Stimulated activated CD8-positive, alpha-beta memory T cell treated with anti-CD3 and anti-CD28 coated beads, Interleukin-15, amount 100 ng/mL, for 24 hours (primary cell): ENCODE measurements around the gene CHP1.
"Not testable (repeated sequence)": the region's sequence is repeated elsewhere in the genome, so short reads cannot be mapped to it uniquely, and the experiment has no call there.

ENCODE experiments used
- DNase-seq: peaks from one replicate; pipeline ENCODE4 v3.0.0-alpha.2; 2020; ENCODE audit warnings: low read depth

CHP1 gene

DNA sequence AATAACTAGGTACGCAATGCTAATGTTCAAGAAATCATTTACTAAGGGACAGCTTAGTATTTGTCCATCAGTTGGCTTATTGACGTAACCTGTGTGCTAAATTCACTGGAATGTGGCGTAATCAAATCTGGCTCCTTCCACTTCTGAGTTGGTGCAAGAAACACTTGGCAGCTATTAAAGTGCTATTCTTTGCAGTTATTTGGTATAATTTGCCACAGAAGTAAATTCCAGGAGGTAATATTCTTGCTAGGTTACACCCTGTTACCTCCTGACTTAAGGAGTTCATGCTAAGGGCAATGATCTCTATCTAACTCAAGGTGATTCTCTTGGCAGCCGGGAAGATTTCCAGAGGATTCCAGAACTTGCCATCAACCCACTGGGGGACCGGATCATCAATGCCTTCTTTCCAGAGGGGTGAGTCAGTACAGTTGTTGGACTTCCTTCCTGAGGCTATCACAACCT lies 25.5 kb downstream of the CHP1 start:
- no peak for DNase-seq

DNA sequence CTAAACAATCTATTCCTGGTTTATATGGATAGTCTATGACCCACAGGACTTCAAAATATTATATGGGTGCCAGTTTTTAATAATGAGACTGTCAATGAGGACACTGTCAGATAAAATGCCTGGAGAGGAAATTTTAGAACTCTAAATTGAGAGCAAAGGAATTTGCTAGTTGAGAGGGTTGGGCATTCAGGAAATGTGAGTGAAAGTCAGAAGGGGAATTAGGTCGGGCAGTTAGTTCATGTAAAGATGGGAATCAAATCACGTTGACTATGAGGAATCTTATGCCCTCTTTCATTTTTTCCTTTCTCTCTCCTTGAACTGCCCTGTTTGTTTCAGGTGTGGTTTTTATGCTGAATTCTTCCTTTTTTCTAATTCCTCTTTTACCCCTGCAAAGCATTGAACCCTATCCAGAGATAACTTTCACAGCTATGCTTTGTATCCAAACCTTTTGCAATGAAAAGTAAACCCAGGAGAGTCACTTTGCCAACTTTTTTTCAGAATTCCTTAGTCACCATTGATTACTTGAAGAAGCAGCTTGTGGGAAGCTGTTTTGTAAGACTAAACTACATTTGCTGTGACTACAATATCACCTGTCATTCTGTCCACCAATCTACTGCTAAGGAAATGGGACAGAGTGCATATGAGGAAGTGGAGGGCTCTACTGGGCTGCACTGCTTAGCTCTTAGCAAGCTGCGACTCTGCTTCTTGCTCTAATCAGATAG lies 27.8 kb downstream of the CHP1 start:
- no peak for DNase-seq

DNA sequence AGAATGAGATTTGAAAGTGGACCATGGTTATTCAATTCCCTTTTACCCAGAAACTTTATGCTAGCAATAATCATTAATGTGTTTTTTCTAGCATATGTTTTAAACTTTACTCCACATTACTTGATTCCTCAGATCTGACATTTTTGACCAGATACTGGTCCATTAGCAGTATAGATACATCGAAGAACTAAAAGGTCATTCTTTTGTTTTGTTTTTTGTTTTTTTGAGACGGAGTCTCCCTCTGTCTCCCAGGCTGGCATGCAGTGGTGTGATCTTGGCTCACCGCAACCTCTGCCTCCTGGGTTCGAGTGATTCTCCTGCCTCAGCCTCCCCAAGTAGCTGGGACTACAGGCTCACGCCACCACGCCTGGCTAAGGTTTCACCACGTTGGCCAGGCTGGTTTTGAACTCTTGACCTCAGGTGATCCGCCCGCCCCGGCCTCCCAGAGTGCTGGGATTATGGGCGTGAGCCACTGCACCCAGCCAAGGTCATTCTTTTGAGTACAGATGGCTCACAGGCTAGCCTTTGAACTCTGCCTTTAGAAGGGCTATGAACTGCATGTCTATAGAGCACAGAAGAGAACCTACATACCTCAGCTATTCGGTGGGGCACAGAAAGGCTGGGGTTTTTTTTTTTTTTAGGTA lies 28.6 kb downstream of the CHP1 start:
- no peak for DNase-seq

DNA sequence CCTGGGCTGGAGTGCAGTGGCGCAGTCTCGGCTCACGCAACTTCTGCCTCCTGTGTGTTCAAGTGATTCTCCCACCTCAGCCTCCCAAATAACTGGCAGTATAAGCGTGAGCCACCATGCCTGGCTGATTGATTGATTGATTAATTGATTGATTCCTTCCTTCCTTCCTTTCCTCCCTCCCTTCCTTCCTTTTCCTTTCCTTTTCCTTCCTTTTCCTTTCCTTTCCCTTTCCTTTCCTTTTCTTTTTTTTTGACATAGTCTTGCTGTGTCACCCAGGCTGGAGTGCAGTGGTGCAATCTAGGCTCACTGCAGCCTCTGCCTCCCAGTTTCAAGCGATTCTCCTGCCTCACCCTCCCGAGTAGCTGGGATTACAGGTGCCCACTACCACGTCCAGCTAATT lies 29.9 kb downstream of the CHP1 start:
- DNase-seq = not testable (repeated sequence)

DNA sequence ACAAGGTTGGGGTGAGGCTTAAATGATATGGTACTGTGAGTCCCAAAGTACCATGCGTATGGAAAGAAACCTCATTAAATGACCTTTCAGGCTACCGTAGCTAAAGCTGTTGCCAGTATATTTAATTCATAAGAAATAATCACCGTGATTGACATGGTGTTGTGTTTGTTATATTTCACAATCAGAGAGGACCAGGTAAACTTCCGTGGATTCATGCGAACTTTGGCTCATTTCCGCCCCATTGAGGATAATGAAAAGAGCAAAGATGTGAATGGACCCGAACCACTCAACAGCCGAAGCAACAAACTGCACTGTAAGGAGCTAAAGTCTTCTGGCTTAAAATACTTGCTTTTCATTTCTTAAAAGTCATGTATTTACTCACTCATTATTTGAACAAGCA lies 31.5 kb downstream of the CHP1 start:
- DNase-seq = no peak

DNA sequence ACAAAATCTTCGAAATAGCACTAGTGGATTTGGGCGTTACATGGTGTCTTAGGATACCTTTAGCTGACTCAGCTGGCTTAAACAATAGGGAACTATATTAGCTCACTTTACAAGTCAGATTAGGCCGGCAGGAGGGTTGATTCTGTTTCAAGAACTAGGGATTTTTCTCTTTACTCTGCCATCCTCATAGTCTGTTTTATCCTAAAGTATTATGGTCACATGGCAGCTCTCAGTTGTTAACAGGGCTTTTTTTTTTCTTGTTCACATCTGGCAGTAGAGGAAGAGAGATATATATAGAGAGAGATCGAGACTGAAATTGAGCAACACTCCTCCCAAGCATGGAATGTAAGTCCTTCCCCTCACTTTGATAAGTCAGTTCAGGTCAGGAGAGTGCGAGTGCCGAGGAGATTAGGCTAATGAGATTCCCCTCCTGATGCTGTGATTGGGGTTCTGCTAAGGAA lies 32.9 kb downstream of the CHP1 start:
- DNase-seq = no peak

DNA sequence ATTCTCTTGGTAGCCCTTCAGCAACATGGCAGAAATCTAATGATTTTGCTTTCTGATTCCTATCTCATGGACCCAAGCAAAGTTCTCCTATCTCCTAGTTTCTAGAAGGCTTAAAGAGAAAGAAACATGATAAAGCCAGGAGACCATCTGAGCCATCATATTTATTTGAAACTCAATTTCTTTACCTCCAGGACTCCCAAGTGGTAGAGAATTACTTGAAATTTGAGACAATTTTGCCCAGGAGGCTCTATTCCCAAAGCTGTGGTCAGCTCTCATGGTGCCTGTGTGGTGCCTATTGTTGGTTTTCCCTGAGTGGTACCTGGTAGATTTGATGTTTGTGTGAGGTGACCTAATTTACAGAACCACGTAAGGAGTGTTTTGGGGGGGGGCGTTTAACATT lies 38.8 kb downstream of the CHP1 start:
- DNase-seq = no peak

DNA sequence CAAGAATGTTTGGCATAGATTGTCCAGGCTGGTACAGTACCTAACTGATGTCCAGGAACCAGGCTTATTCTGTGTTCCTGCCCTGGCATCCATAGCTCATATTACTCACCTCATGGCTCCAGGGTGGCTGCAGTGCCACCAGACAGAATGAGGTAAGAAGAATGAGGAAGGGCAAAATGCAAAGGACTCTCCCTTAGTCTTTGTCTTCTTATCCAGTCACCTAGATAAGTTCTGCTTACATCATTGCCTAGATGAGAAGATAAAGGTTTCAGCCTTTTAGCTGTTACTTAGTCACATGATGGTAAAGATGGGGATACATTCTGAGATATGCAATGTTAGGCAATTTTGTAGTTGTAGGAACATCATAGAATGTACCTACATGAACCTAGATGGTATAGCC lies 45.8 kb downstream of the CHP1 start:
- no peak for DNase-seq

DNA sequence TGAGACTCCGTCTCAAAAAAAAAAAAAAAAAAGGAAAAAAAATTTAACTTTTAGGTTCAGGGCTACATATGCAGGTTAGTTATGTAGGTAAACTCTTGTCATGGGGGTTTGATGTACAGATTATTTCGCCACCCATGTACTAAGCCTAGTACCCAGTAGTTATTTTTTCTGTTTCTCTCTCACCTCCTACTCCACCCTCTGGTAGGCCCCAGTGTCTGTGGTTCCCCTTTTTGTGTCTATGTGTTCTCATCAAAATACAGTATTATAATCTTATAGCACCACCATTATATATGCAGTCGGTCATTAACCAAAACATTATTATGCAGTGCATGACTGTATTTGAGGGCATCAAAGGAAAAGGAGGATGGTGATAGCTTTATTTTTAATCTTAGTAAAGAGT lies 47.3 kb downstream of the CHP1 start:
- DNase-seq = no peak

DNA sequence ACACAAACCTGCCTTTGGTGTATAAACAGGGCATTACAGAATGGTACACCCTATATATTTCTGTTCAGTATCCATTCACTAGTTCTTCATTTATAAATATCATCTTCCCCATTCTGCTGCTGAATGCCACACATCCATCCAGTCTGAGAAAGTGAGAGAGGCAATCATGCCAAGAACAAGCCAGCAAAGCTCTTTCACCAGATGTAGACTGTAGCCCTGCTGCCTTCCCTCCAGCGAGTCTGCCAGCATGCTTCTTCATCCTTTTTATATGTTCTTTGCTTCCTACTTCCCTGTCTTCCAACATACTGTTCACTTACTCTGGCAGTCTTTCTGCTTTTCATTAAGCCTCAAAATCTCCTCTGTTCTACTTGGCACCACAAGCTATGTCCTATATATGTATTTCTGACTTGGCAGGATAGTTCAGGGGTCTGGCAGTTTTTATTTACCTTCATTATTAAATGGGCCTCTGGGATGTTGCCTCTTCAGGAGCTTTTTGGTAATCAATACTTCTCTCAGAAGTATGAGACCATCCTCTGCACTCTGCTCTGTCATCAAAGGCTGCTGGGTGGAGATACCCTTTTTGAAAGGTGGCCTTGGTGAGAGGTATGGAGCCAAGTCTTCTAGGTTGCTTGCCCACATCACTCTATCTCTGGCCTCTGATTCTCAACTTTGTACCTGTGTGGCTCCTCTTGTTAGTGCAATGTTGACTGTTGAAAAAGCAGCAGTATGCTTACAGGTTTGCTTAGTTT lies 48.6 kb downstream of the CHP1 start:
- DNase-seq = no peak

DNA sequence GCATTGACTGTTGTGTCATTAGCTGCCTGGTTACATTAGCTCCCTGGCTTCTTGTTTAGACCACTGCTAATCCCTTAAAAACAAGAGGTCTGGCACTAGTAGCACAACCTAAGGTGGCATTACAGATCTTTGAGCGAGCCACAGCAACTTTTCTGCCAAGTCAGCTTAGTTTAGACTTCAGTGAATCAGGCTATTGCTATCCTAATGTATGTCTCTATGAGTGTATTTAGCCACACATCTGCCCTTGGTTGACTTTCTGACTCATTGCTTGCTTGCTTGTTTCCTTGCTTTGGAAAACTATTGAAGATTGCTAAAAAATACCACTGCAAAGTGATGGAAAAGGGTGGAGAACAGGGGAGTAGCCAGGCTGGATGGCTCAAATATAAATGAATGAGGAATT lies 50.2 kb downstream of the CHP1 start:
- no peak for DNase-seq

DNA sequence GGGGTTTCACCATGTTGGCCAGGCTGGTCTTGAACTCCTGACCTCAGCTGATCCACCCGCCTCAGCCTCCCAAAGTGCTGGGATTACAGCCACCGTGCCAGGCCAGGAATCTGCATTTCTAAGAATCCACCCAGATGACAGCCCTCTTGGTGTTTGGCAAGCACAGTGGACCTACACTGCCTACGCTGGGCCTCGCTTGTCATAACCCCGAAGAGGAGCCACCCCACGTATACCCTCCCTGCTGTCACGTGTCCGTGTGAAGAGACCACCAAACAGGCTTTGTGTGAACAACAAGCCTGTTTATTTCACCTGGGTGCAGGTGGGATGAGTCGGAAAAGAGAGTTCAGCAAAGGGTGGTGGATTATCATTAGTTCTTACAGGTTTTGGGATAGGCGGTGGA lies 51.4 kb downstream of the CHP1 start:
- DNase-seq = not testable (repeated sequence)

DNA sequence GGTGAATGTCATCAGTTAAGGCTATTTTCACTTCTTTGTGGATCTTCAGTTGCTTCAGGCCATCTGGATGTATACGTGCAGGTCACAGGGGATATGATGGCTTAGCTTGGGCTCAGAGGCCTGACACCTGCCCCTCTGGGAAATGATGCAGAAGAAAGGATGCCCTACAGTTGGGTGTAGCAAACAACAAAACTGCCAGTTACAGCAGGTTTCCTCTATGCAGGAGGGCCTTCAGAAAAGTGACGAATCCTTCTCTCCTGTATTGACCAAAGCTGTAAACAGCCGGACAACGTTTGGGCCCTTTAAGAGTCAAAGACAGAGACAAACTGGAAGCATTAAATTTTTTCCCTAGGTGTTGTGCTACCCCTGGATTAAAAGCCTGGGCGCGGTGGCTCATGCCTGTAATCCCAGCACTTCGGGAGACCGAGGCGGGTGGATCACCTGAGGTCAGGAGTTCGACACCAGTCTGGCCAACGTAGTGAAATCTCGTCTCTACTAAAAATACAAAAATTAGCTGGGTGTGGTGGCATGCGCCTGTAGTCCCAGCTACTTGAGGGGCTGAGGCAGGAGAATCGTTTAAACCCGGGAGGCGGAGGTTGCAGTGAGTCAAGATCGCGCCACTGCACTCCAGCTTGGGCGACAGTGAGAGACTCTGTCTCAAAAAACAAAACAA lies 52.0 kb downstream of the CHP1 start:
- DNase-seq = not testable (repeated sequence)

DNA sequence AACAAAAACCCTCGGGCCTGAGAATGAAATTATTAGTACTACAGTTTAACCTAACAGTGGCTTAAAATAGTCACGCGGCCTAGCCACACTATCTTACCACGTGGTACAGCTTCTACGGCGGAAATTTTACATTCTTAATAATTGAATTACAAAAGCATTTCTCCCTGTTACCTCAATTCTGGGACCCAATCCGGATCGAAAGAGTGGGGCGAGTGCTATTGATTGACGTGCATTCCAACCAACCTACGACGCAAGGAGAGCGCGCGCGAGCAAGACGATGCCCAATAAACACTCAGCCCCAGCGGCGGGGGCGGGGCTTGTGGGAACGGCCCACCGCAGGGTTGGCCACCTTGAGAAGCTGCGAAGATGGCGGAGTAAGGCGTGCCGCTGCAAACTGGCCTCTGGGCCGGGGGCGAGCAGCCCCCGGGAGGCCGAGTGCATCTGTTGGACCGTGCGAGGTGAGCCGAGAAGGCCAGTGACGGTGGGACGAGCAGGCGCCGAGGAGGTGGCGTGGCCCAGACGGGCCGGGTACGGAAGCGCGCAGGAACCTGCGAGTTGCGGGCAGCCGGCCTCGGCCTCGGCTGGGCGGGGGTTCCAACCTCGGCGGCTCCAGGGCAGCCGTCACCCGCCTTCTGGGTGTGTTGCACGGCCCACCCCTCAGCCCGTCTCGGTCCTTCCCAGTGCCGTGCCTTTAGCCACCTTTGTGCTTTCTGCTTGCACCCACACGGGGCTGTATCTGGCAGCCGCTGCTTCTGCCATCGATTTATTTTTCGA lies 52.8 kb downstream of the CHP1 start:
- DNase-seq = peak; percentile 91

DNA sequence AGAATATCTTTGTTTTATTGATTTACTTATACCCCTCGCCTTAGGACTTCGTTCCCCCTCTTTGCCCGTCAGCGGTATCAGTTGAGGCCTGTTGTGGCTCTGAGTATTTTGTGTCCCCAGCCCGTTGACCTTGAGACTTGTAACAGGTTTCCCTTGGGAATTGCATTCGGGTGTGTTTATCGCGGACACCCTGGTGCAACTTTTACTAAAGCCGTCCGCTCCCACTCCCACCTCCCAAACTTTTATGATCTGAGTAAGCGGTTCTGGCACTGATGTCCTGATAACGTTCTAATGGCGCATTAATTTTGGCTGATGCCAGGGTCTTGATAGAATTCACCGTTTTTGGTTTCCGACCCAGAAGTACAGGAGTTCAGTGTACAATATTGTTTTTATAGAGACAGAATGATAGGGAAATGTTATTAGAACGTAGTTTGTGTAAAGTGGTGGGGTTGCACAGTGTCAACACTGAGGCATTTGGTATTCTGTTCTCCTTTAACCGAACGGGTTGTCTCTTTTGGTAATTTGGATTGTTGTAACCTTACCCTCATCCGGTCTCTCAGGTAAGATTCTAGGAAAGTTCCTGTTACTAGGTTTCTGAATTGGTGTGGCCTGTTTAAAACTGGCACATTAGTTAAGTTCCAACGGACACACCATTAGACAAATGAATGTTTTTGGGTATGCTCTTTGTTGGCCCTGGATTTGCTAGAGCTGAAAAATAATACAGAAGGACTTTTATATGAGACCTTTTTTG lies 53.5 kb downstream of the CHP1 start:
- no peak for DNase-seq

DNA sequence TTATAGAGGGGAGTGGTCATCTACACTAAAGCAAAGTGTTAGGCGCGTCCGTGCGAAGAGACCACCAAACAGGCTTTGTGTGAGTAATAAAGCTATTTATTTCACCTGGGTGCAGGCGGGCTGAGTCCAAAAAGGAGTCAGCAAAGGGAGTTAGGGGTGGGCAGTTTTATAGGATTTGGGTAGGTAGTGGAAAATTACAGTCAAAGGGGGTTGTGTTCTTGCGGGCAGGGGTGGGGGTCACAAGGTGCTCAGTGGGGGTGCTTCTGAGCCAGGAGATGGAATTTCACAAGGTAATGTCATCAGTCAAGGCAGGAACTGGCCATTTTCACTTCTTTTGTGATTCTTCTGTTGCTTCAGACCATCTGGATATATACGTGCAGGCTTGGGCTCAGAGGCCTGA lies 54.2 kb downstream of the CHP1 start:
- DNase-seq = no peak

DNA sequence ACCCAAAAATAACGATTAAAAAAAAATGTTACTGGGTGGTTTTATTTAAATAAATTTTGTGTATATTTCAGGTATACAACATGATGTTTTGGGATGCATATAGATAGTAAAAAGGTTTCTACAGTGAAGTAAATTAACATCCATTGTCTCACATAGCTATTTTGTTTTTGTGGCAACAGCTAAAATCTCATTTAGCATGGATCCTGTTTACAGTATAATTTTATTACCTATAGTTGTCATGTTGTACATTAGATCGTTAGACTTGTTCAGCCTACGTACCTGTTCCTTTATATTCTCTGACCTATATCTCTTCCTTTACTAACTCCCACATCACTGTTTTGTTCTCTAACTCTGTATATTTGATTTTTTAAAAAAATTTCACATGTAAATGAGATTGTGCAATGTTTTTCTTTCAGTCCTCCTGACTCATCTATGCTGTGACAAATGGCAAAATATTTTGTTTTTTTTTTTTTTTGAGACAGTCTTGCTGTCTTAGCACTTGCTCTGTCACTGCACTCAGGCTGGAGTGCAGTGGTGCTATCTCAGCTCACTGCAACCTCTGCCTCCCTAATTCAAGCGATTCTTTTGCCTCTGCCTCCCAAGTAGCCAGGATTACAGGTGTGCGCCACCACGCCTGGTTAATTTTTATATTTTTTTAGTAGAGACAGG lies 55.7 kb downstream of the CHP1 start:
- DNase-seq = no peak

DNA sequence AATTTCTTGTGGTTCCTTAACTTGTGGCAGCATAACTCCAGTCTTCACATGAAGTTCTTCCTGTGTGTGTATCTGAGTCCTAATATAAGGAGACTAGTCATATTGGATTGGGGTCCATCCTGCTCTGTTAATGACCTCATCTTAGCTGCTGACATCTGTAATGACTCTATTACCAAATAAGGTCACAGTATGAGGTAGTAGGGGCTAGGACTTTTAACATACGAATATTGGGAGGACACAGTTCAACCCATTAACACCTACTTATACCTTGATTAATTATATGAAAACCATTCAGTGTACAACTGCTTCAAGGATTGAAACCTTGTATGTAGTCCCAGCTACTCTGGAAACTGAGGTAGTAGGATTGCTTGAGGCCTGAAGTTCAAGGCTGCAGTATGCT lies 57.4 kb downstream of the CHP1 start:
- no peak for DNase-seq

DNA sequence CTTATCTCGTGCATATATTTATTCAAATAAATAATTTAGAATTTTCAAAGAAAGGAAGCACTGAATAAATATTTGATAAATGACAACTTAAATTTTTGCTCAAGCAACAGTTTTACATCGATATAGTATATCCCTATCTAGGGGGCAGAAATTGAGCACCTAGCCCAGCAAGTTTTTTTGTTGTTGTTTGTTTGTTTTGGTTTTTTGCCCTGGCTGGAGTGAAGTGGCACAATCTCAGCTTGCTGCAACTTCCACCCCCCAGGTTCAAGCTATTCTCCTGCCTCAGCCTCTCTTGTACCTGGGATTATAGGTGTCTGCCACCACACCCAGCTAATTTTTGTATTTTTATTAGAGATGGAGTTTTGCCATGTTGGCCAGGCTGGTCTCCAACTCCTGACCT lies 58.9 kb downstream of the CHP1 start:
- no peak for DNase-seq

DNA sequence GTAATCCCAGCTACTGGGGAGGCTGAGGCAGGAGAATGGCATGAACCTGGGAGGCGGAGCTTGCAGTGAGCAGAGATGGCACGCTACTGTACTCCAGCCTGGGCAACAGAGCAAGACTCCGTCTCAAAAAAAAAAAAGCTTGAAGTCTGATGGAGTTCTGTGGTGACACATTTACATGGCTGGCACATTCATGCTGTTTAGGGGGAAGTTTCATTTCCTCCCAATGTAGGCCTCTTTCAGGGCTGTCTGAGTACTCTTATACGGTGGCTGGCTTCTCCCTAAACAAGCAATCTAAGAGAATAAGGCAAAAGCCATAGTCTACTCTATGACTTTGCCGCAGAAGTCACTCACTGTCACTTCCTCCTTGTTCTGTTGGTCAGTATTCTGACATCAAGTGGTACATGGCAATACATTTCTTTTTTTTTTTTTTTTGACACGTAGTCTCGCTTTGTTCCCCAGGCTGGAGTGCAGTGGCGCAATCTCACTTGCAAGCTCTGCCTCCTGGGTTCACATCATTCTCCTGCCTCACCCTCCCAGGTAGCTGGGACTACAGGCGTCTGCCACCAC lies 60.1 kb downstream of the CHP1 start:
- no peak for DNase-seq
